Stimulated activated CD4-positive, alpha-beta T cell treated with anti-CD3 and anti-CD28 coated beads, Interleukin-2, amount 100 ng/mL, for 48 hours (primary cell): ENCODE results near the gene ZNF385B.

ENCODE experiments used
- DNase-seq, 2 donors: peaks; one replicate each; pipeline ENCODE4 v3.0.0-alpha.2; 2020

The ZNF385B gene

GRCh38 chr2:179574061-179574519, 287.3 kb downstream of the ZNF385B start:
- no peak for DNase-seq

GRCh38 chr2:179572544-179572943, 288.9 kb downstream of the ZNF385B start:
- DNase-seq = no peak

- no peak for DNase-seq
These were observed 289.7 kb downstream of the ZNF385B start for GRCh38 chr2:179571721-179572120.

- DNase-seq = no peak
These were observed 290.2 kb downstream of the ZNF385B start for GRCh38 chr2:179571252-179571651.

GRCh38 chr2:179569831-179570233, 291.6 kb downstream of the ZNF385B start:
- DNase-seq = no peak

- DNase-seq = no peak
These were observed 295.6 kb downstream of the ZNF385B start for GRCh38 chr2:179565807-179566206.

- DNase-seq = no peak
These were observed 299.0 kb downstream of the ZNF385B start for GRCh38 chr2:179562330-179562885.

- DNase-seq = no peak
These were observed 299.7 kb downstream of the ZNF385B start for GRCh38 chr2:179561702-179562101.

GRCh38 chr2:179560257-179560735, 301.1 kb downstream of the ZNF385B start:
- no peak for DNase-seq

GRCh38 chr2:179559108-179559806, 302.2 kb downstream of the ZNF385B start:
- DNase-seq = no peak

GRCh38 chr2:179558010-179558934, 303.1 kb downstream of the ZNF385B start:
- no peak for DNase-seq

GRCh38 chr2:179556425-179556824, 305.0 kb downstream of the ZNF385B start:
- no peak for DNase-seq

- DNase-seq = no peak
These were observed 305.6 kb downstream of the ZNF385B start for GRCh38 chr2:179555691-179556283.

GRCh38 chr2:179554639-179555386, 306.6 kb downstream of the ZNF385B start:
- no peak for DNase-seq

GRCh38 chr2:179553382-179553781, 308.0 kb downstream of the ZNF385B start:
- DNase-seq = no peak

GRCh38 chr2:179551539-179552045, 309.8 kb downstream of the ZNF385B start:
- DNase-seq = no peak

- DNase-seq = no peak
These were observed 310.6 kb downstream of the ZNF385B start for GRCh38 chr2:179550849-179551248.

- no peak for DNase-seq
These were observed 311.2 kb downstream of the ZNF385B start for GRCh38 chr2:179550214-179550613.

GRCh38 chr2:179546656-179547055, 314.8 kb downstream of the ZNF385B start:
- no peak for DNase-seq

GRCh38 chr2:179545024-179545423, 316.4 kb downstream of the ZNF385B start:
- no peak for DNase-seq

- DNase-seq = no peak
These were observed 318.0 kb downstream of the ZNF385B start for GRCh38 chr2:179543361-179543901.

GRCh38 chr2:179541586-179541985, 319.8 kb downstream of the ZNF385B start:
- DNase-seq = no peak
